ENCODE data around the gene LIX1. TPM values are rescaled to one million over a fixed set of nuclear protein-coding genes. Genes with fewer than 3 reads are reported as not detected.

Gene LIX1
- total and polyA plus RNA-seq, 2 of the 8 experiments (the other 6 are each of a cell fraction or from before 2014, with no cell fraction given), result 0.26 to 0.45 TPM

DNA sequence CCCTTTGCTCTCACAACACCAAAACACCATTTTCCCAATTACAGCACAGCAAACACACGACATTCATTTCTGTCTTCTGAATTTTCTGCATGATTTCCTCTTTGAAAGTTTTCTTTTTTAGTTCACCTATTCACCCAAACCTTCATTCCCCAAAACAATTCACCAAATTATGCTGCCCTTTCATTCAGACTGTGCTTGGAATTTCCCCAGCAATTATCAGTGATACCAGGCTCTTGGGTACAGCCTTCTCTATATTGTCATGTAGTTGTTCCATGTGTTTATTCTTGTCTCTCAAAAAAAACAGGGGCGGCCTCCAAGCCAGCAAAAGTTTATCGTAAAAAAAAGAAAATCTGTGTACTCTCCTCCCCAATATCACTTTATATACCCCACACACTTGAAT is 9.0 kb upstream of the LIX1 start (continued):
- TF ChIP-seq SAP30 (IDR thresholded peaks at IDR 0.05; ENCODE audit: insufficient read depth, insufficient replicate concordance, low read length), result no peak
- TF ChIP-seq SIRT6 (IDR thresholded peaks at IDR 0.05; ENCODE audit: low read length), result no peak
- TF ChIP-seq KDM4A (IDR thresholded peaks at IDR 0.05; ENCODE audit: low read depth, low read length, severe bottlenecking), result no peak
